Adrenal gland (tissue), 12 donors: ENCODE data around the gene CAPN5. TPM values are rescaled to one million over a fixed set of nuclear protein-coding genes. Genes with fewer than 3 reads are reported as not detected.

Experiments
- DNase-seq, 7 donors: peaks; one replicate each; pipeline ENCODE4 v3.0.0-alpha.2; 2019 to 2020
- H3K27ac ChIP-seq, 5 donors: fragments of 200-600 bp; sonication (generic) in 4 of 5; 1 replicate in 3 of 5; 2 replicates in 2 of 5; pipeline versions ENCODE4 v1.5.1 to v1.8.0; 2016 to 2020; ENCODE audit warnings: mild to moderate bottlenecking in 1 of 5
- H3K27me3 ChIP-seq: fragments of 200-600 bp; 2 replicates; pipeline ENCODE4 v1.8.0; 2021
- H3K36me3 ChIP-seq, 2 donors: fragments of 200-600 bp; replicated peaks in 1 of 2; 1 replicate in 1 of 2; 2 replicates in 1 of 2; pipeline versions ENCODE4 v1.5.1 to v1.8.0; 2018 to 2022
- H3K4me1 ChIP-seq, 2 donors: fragments of 200-600 bp; replicated peaks in 1 of 2; 1 replicate in 1 of 2; 2 replicates in 1 of 2; pipeline versions ENCODE4 v1.5.1 to v1.8.0; 2018 to 2021
- H3K4me3 ChIP-seq, 4 donors: fragments of 200-600 bp; sonication (generic) in 3 of 4; one replicate each; pipeline ENCODE4 v1.5.1; 2016 to 2018
- H3K9me3 ChIP-seq, 3 donors: fragments of 200-600 bp; sonication (generic) in 1 of 3; replicated peaks in 1 of 3; 1 replicate in 2 of 3; 2 replicates in 1 of 3; pipeline versions ENCODE4 v1.5.1 to v1.8.0; 2016 to 2021
- CTCF ChIP-seq, 6 experiments: fragments of 450-650 bp in 4 of 6; fragments of 200-600 bp in 2 of 6; sonication (generic) in 1 of 6; IDR thresholded peaks; 1 replicate in 5 of 6; 2 replicates in 1 of 6; pipeline versions ENCODE4 v1.5.1 to v1.8.0; 2016 to 2021; ENCODE audit warnings: antibody characterized with exemption in 6 of 6, mild to moderate bottlenecking in 2 of 6, moderate library complexity in 1 of 6
- POLR2A ChIP-seq, 2 donors: fragments of 450-650 bp; IDR thresholded peaks; one replicate each; pipeline ENCODE4 v1.6.1; 2017; ENCODE audit warnings: antibody characterized with exemption in 2 of 2, mild to moderate bottlenecking in 2 of 2, moderate library complexity in 1 of 2
- WGBS, 4 donors: extraction: QIAGEN DNeasy Blood & Tissue Kit in 2 of 4; methylation state at CpG; one replicate each; pipeline versions ENCODE4 v1.1.5 to v1.1.7; 2013 to 2017; 5-methylcytosine and 5-hydroxymethylcytosine counted together
- intact Hi-C, 2 donors: fragments of 100-400 bp; cut with DNase I; formaldehyde crosslinking; loops; one replicate each; pipeline versions ENCODE4 v1.14.1 to v1.15.0; 2022 to 2023
- polyA plus RNA-seq, 3 donors: library from polyadenylated mRNA; stranded (reverse); fragments of 200-250 nt in 2 of 3; fragments of 350-450 nt in 1 of 3; fragmentation: Illumina TruSeq in 1 of 3; extraction: RNeasy Lipid Tissue Mini Kit (QIAGEN cat#74804) in 1 of 3; gene quantifications; one replicate each; pipeline ENCODE4 v1.2.3, GENCODE V29; 2013 to 2014
- total RNA-seq, 9 donors: library from RNA; depleted of rRNA in 4 of 9; stranded (reverse); fragments of >200 nt in 4 of 9; fragments of 120-200 nt in 1 of 9; fragmentation: NEBNext Ultra II Directional in 1 of 9; extraction: Animal tissue kit (Norgen Biotek cat#: 25700) in 1 of 9; gene quantifications; one replicate each; pipeline versions ENCODE4 v1.1.0 to v1.2.4, GENCODE V29; 2013 to 2023
- donor health status: healthy with polysubstance abuse.
- donor health status: Bipolar disorder and iron deficiency.
- donor health status: DM: yes; HTN: yes; CAD: no.
- donor health status: DM: no; HTN: no; CAD: no.
- donor health status: DM: no; HTN: no; CAD: no.
- donor health status: DM: yes; HTN: yes; CAD: no.

Gene CAPN5
- total and polyA plus RNA-seq, 12 donors, result 5.6 to 29.6 (median 18.4) TPM

GRCh38 chr11:77093056-77093891, 26.5 kb downstream of the CAPN5 start:
- no peaks in the 10 kb centered on the region for H3K4me1 ChIP-seq

GRCh38 chr11:77093987-77094840, 27.4 kb downstream of the CAPN5 start:
- intact Hi-C loops, result loop anchor here in 1 of 2 donors (5.0 kb wide), 1 partner anchor 47 kb away; no protein-coding TSS in a partner anchor
- no peak for TF ChIP-seq CTCF (IDR thresholded peaks at IDR 0.05)
- TF ChIP-seq POLR2A (IDR thresholded peaks at IDR 0.05), result no peak
- Histone ChIP-seq H3K27me3 (no peaks in the 10 kb centered on the region), H3K9me3 (no peaks in the 10 kb centered on the region), H3K4me1 (no peaks in the 10 kb centered on the region), H3K4me3 (no peak overlapping the region), H3K36me3 (no peaks in the 10 kb centered on the region), H3K27ac (no peak overlapping the region)
- WGBS, 4 donors, result 83 to 85% (median 83%) methylated on average over 1 to 6 of the region's 6 CpGs; no CpG with 5 or more reads in 1 of the 4 donors
- no peak for DNase-seq

More at GRCh38 chr11:77093056-77093891, 26.5 kb downstream of the CAPN5 start:
- intact Hi-C loops, result loop anchor here in 1 of 2 donors (5.0 kb wide), 1 partner anchor 46 kb away; no protein-coding TSS in a partner anchor
- no peak for DNase-seq
- WGBS, 4 donors, result 82 to 90% (median 90%) methylated on average over 18 to 33 of the region's 33 CpGs
- H3K27ac ChIP-seq, result no peak overlapping the region
- H3K9me3 ChIP-seq, result no peaks in the 10 kb centered on the region
- no peaks in the 10 kb centered on the region for H3K27me3 ChIP-seq
- no peak overlapping the region for H3K4me3 ChIP-seq
- TF ChIP-seq POLR2A (IDR thresholded peaks at IDR 0.05) (no peak), CTCF (IDR thresholded peaks at IDR 0.05) (no peak)
- H3K36me3 ChIP-seq, result no peaks in the 10 kb centered on the region

GRCh38 chr11:77094841-77095365, 28.1 kb downstream of the CAPN5 start:
- no peak overlapping the region for H3K4me3 ChIP-seq
- no peak for DNase-seq
- intact Hi-C loops, result loop anchor here in 1 of 2 donors (5.0 kb wide), 1 partner anchor 48 kb away; no protein-coding TSS in a partner anchor
- no peak overlapping the region for H3K27ac ChIP-seq
- H3K9me3 ChIP-seq, result no peaks in the 10 kb centered on the region
- 60 to 98% (median 97%) methylated on average over 1 to 7 of the region's 7 CpGs for WGBS, 4 donors
- no peaks in the 10 kb centered on the region for H3K27me3 ChIP-seq
- no peaks in the 10 kb centered on the region for H3K36me3 ChIP-seq
- no peaks in the 10 kb centered on the region for H3K4me1 ChIP-seq
- no peak for TF ChIP-seq POLR2A (IDR thresholded peaks at IDR 0.05)
- TF ChIP-seq CTCF (IDR thresholded peaks at IDR 0.05), result no peak
